ENCODE data around the gene CAPN3.

CAPN3 gene

DNA sequence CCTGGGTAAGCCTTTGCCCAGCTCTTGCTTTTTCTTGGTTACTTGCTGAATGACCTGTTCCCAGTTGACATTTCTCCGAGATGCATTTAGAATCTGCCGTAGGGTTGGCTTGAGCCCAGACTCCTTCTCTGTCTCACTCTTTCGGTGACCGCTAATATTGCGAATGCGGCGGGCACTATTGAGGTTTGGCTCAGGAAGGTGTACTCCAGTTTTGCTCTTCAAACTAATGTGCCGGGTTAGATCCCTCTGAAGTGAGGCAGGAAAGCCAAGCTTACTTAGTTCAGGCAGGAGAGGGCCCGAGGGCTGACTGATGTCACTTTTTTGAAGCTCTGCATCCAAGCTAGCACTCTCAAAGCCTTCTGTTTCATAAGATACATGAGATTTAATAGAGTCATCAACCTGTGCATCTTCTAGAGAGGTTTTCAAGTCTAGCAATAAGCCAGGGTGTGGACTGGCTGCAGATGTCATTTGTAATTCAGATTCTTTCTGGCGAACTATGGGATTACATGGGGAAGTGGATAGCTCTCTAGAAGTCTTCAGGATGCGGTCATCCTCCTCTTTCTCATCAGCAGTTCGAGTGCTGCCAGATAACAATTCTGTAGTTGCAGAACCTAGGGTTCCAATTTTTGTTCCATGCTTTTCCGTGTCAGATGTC is 90.6 kb downstream of the CAPN3 start:
- no peak for DNase-seq (ENCODE audit: low read depth in 1 of 2, low spot score in 1 of 2)

DNA sequence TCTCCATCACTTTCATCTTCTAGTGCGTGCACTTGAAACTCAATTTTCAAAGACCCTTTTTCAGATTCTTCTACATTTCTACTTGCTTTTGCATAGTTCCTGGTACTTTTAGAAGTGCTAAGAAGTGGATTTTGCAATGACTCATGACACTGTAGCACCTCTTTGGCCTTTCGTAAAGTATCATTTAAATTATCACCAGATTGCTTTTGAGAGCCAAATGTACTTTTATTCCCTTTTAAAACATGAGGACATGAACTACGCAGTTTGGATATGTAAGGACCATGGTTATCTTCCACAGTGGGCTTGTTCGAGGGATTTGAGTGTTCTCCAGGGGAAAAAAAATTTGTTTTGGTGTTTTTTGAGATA is 91.1 kb downstream of the CAPN3 start:
- DNase-seq (ENCODE audit: low read depth in 1 of 2, low spot score in 1 of 2), result no peak

DNA sequence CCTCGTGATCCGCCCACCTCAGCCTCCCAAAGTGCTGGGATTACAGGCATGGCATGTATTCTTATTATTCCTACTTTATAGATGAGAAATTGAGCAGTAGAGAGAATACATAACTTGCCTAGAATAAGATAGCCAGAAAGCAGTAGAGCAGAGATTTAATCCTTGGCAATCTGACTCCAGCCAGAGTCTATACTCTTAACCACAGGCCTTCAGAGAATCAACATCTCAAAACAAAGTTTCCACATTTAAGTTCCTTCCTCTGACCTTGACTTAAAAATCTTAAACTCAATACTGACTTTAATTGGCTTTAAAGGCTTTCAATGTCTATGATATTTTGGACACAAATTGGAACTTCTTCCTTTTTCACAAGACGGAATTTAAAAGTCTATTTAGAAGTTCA is 94.5 kb downstream of the CAPN3 start:
- DNase-seq (ENCODE audit: low read depth in 1 of 2, low spot score in 1 of 2), result no peak

DNA sequence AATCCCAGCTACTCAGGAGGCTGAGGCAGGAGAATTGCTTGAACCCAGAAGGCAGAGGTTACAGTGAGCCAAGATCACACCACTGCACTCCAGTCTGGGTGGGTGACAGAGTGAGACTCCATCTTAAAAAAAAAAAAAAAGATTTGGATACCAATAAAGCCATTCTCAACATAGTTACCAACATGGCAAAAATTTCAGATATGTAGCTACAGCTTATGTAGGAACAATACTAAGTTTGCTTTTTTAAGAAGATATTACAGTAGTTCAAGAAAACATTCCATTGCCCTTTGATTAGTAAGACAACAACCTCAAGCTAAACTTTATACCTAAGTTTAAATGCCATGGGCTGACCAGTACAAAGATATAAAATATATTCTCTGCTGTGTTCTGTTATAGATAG is 97.2 kb downstream of the CAPN3 start:
- DNase-seq (ENCODE audit: low read depth in 1 of 2, low spot score in 1 of 2), result no peak

DNA sequence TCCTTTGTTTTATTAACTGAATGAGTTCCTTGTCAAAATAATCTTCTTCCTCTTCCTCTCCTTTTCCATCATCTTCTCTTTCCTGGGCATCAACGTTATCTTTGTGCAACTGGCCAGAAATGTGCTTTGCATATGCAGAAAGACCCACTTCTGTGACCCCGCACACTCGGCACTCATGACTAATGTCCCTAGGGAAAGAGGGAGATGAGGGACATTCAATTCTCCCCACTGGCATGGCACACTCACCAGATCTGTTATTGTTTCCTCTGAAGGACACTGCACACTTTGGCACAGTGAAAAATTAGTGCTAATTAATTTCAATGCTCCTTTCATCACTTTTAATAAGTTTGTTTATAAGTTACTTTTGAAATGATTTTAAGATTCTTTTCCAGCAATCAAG is 97.7 kb downstream of the CAPN3 start:
- DNase-seq (ENCODE audit: low read depth in 1 of 2, low spot score in 1 of 2), result no peak

DNA sequence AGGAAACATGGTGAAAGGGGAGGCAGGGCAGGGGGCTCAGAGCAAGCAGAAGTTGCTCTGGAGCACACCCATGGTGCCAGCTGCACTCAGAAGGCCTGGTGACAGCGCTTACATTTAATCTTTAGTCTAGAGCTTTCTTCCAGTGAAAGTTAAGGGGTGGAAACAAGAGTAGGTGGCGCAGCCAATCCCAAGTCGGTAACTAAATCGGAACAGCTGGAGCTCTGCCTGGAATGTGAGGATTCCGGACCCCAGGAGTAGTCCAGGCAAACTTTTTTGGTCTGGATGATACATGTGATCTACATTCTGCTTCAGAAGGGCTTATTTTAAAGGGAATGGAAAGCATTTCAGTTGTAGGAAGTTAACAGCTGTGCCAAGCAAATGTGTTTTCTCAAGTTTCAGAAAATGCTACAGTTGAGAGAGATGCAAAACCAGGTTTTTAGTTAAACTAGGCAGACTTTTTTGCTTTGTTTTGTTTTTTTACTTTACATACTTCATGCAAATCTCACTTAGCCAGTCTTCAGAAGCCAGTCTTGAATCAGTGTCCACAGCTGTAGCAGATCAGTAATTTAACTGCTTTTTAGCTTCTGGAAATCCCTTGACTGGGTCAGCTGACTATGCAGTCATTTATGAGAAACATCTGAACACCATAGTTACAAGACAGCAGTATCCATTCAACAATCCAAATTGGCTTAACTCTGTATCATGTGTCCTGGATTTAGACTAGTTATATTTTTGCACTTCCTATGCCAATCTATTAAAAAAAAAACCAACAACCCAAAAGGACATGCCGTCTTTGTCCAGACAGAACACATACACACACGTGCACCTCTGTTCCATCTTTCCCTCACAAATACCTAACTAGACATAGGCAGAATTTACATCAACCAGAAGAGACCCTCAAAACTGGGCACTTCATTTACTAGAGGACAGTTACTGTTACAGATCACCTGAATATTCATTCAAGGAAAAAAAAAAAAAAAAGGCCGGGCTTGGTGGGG is 98.4 kb downstream of the CAPN3 start:
- DNase-seq (ENCODE audit: low read depth in 1 of 2, low spot score in 1 of 2), result no peak

DNA sequence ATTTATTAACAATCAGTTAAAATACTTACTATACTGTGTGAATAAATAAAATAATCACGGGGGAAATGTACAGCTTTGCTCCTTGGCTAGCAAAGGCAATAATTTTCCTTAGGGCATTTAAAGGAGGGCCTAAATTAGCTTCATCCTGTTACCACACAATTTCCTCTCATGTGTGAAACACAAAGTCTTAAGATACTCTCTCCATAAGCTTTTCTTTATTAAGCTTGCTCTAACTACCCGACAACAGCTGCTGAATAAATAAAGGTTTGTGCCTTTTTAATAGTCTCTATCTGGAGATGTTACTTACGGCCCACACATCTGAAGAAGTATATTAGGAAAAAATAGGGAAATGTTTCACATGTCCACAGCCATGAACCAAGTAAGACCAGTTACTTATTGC is 102.0 kb downstream of the CAPN3 start:
- DNase-seq (ENCODE audit: low read depth in 1 of 2, low spot score in 1 of 2), result no peak

All from activated CD4-positive, alpha-beta T cell treated with anti-CD3 and anti-CD28 coated beads, Interleukin-2, amount 50 U/mL, for 24 hours (primary cell).